Progenitor cell of endocrine pancreas (in vitro differentiated cells): Measurements from ENCODE around the gene SAMMSON. TPM values are rescaled to one million over a fixed set of nuclear protein-coding genes. Genes with fewer than 3 reads are reported as not detected.

ENCODE experiments used
- DNase-seq: peaks from one replicate; pipeline ENCODE4 v3.0.0; 2021; ENCODE audit warnings: low spot score; ENCODE audit not compliant: unreplicated experiment
- H3K27ac Mint-ChIP-seq: 2 replicates; pipeline ENCODE4 v1.8.0; 2021; ENCODE audit warnings: mild to moderate bottlenecking, moderate library complexity, mixed read lengths
- H3K27me3 Mint-ChIP-seq: 2 replicates; pipeline ENCODE4 v1.8.0; 2021; ENCODE audit warnings: mixed read lengths
- H3K36me3 Mint-ChIP-seq: 2 replicates; pipeline ENCODE4 v1.8.0; 2022; ENCODE audit warnings: mixed read lengths; ENCODE audit not compliant: insufficient read depth
- H3K4me1 Mint-ChIP-seq: 2 replicates; pipeline ENCODE4 v1.8.0; 2021; ENCODE audit warnings: low read depth, mixed read lengths
- H3K4me3 Mint-ChIP-seq: 2 replicates; pipeline ENCODE4 v1.8.0; 2021; ENCODE audit warnings: low read depth, mild to moderate bottlenecking, moderate library complexity, mixed read lengths
- H3K9me3 Mint-ChIP-seq: 2 replicates; pipeline ENCODE4 v1.8.0; 2021; ENCODE audit warnings: low read depth, mixed read lengths
- CTCF ChIP-seq: fragments of 200-600 bp; sonication (generic); IDR thresholded peaks from one replicate; pipeline ENCODE4 v1.5.0; 2021; ENCODE audit warnings: antibody characterized with exemption, mild to moderate bottlenecking; ENCODE audit not compliant: unreplicated experiment
- total RNA-seq: library from RNA; stranded (reverse); gene quantifications from 2 replicates; pipeline ENCODE4 v1.2.1, GENCODE V29; 2021

SAMMSON gene
- total RNA-seq, 1 donor from 2014 or later, result 0.17 TPM

- Mint-ChIP-seq H3K4me3 (no peak overlapping the region), H3K36me3 (peaks cover 17% of the 10 kb centered on the region), H3K4me1 (no peaks in the 10 kb centered on the region)
Measured at GRCh38 chr3:69967156-69967555, 32.4 kb upstream of the SAMMSON start.

GRCh38 chr3:69970827-69971226 is 28.7 kb upstream of the SAMMSON start:
- H3K4me3 Mint-ChIP-seq, result no peak overlapping the region
- H3K27me3 Mint-ChIP-seq, result no peaks in the 10 kb centered on the region
- H3K27ac Mint-ChIP-seq, result no peak overlapping the region
- H3K4me1 Mint-ChIP-seq, result peaks cover 5% of the 10 kb centered on the region
- no peaks in the 10 kb centered on the region for H3K9me3 Mint-ChIP-seq
- no peaks in the 10 kb centered on the region for H3K36me3 Mint-ChIP-seq
- no peak for DNase-seq
- no peak for TF ChIP-seq CTCF

More at GRCh38 chr3:69967156-69967555, 32.4 kb upstream of the SAMMSON start:
- DNase-seq, result no peak
- no peak overlapping the region for H3K27ac Mint-ChIP-seq
- no peaks in the 10 kb centered on the region for H3K27me3 Mint-ChIP-seq
- no peaks in the 10 kb centered on the region for H3K9me3 Mint-ChIP-seq
- no peak for TF ChIP-seq CTCF

- Mint-ChIP-seq H3K9me3 (peaks cover under 1% of the 10 kb centered on the region), H3K4me3 (no peak overlapping the region), H3K27ac (no peak overlapping the region), H3K4me1 (peaks cover 11% of the 10 kb centered on the region), H3K27me3 (no peaks in the 10 kb centered on the region), H3K36me3 (peaks cover 3% of the 10 kb centered on the region)
- no peak for DNase-seq
- TF ChIP-seq CTCF, result no peak
Measured at GRCh38 chr3:69972672-69973071, 26.9 kb upstream of the SAMMSON start.

GRCh38 chr3:69976021-69976420 is 23.5 kb upstream of the SAMMSON start:
- peaks cover 25% of the 10 kb centered on the region for H3K9me3 Mint-ChIP-seq
- no peaks in the 10 kb centered on the region for H3K27me3 Mint-ChIP-seq
- H3K4me1 Mint-ChIP-seq, result peaks cover 11% of the 10 kb centered on the region
- peaks cover 5% of the 10 kb centered on the region for H3K36me3 Mint-ChIP-seq
- no peak for DNase-seq
- H3K4me3 Mint-ChIP-seq, result no peak overlapping the region
- no peak for TF ChIP-seq CTCF
- no peak overlapping the region for H3K27ac Mint-ChIP-seq

GRCh38 chr3:69983546-69984265 is 15.8 kb upstream of the SAMMSON start:
- no peak overlapping the region for H3K27ac Mint-ChIP-seq
- H3K4me1 Mint-ChIP-seq, result peaks cover 11% of the 10 kb centered on the region
- H3K27me3 Mint-ChIP-seq, result no peaks in the 10 kb centered on the region
- H3K9me3 Mint-ChIP-seq, result peaks cover 21% of the 10 kb centered on the region
- H3K36me3 Mint-ChIP-seq, result no peaks in the 10 kb centered on the region
- H3K4me3 Mint-ChIP-seq, result no peak overlapping the region
- DNase-seq, result no peak
- no peak for TF ChIP-seq CTCF
